KOPT-K1 (cell line): ENCODE results near the gene NPS.

Experiments
- H3K27ac ChIP-seq: fragments of 200-600 bp; sonication (generic); 2 replicates; pipeline ENCODE4 v1.5.1; 2016; ENCODE audit warnings: antibody characterized with exemption, mild to moderate bottlenecking, low read depth, low read length; ENCODE audit not compliant: poor library complexity, severe bottlenecking
- H3K36me3 ChIP-seq: fragments of 200-600 bp; sonication (generic); 2 replicates; pipeline ENCODE4 v1.5.1; 2017; ENCODE audit warnings: antibody characterized with exemption, mild to moderate bottlenecking, low read length, moderate library complexity; ENCODE audit not compliant: insufficient read depth
- H3K9me3 ChIP-seq: fragments of 200-600 bp; sonication (generic); 2 replicates; pipeline ENCODE4 v1.5.1; 2017; ENCODE audit warnings: antibody characterized with exemption, low read length, mild to moderate bottlenecking; ENCODE audit not compliant: insufficient read depth, poor library complexity, severe bottlenecking

NPS gene

GRCh38 chr10:127549009-127549408, at the start of gene NPS:
TSS of gene NPS (plus strand) at chr10:127549309. CDS start at chr10:127549369, 60 bp downstream.
- Histone ChIP-seq H3K36me3 (no peaks in the 10 kb centered on the region), H3K9me3 (no peaks in the 10 kb centered on the region), H3K27ac (no peak within 1 kb of the TSS)

GRCh38 chr10:127500127-127500526, 49.0 kb upstream of the NPS start:
- no peak overlapping the region for H3K27ac ChIP-seq
- H3K9me3 ChIP-seq: no peaks in the 10 kb centered on the region
- no peaks in the 10 kb centered on the region for H3K36me3 ChIP-seq

- Histone ChIP-seq H3K36me3 (no peaks in the 10 kb centered on the region), H3K27ac (no peak overlapping the region), H3K9me3 (no peaks in the 10 kb centered on the region)
Observed at GRCh38 chr10:127506094-127506493, 43.0 kb upstream of the NPS start.

DNA sequence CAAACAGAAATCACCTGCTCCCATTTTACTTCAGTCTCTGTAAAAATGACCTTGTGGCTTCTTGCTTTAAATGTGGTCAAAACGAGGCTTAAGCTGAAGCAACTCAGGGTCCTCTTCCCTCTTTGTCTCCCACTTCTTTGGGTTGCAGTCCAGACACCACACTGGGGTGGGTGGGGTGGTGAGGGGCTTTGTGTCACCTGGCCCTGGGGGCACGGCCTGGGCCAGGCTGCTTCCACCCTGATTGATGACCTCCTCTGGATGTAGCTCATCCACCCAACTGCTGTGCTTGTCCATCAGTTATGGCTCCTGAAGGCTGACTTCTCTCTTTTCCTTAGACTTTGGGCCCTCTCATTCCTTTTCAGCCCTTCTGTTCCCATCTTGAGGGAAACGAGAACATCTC, 26.8 kb upstream of the NPS start:
- no peak overlapping the region for H3K27ac ChIP-seq
- H3K9me3 ChIP-seq: no peaks in the 10 kb centered on the region
- no peaks in the 10 kb centered on the region for H3K36me3 ChIP-seq

DNA sequence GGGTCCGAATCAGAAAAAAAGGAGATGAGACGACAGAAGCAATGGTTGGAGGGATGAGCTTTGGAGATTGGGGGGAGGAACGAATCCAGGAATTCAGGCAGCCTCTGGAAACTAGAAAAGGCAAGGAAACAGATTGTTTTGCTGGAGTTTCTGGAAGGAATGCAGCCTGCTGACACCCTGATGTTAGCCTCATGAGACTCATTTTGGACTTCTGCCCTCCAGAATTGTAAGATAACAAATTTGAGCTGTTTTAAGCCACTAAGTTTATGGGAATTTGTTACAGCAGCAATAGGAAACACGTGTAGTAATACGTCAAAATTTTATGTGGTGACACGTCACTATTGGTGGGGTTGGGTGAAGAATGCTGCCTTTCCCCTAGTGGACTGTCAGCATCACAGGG, 25.6 kb upstream of the NPS start:
- Histone ChIP-seq H3K27ac (no peak overlapping the region), H3K36me3 (no peaks in the 10 kb centered on the region), H3K9me3 (no peaks in the 10 kb centered on the region)

GRCh38 chr10:127524229-127524628, 24.9 kb upstream of the NPS start:
- H3K36me3 ChIP-seq: no peaks in the 10 kb centered on the region
- H3K9me3 ChIP-seq: no peaks in the 10 kb centered on the region
- H3K27ac ChIP-seq: no peak overlapping the region

GRCh38 chr10:127524908-127525665, 24.0 kb upstream of the NPS start:
- no peak overlapping the region for H3K27ac ChIP-seq
- no peaks in the 10 kb centered on the region for H3K36me3 ChIP-seq
- H3K9me3 ChIP-seq: no peaks in the 10 kb centered on the region

- Histone ChIP-seq H3K36me3 (no peaks in the 10 kb centered on the region), H3K9me3 (no peaks in the 10 kb centered on the region), H3K27ac (no peak overlapping the region)
Observed at GRCh38 chr10:127525686-127526085, 23.4 kb upstream of the NPS start.

GRCh38 chr10:127526161-127526560, 22.9 kb upstream of the NPS start:
- H3K36me3 ChIP-seq: no peaks in the 10 kb centered on the region
- no peak overlapping the region for H3K27ac ChIP-seq
- no peaks in the 10 kb centered on the region for H3K9me3 ChIP-seq

GRCh38 chr10:127527320-127527719, 21.8 kb upstream of the NPS start:
- Histone ChIP-seq H3K27ac (no peak overlapping the region), H3K9me3 (no peaks in the 10 kb centered on the region), H3K36me3 (no peaks in the 10 kb centered on the region)

- Histone ChIP-seq H3K9me3 (no peaks in the 10 kb centered on the region), H3K36me3 (no peaks in the 10 kb centered on the region), H3K27ac (no peak overlapping the region)
Observed at GRCh38 chr10:127527891-127528290, 21.2 kb upstream of the NPS start.

- no peaks in the 10 kb centered on the region for H3K9me3 ChIP-seq
- no peak overlapping the region for H3K27ac ChIP-seq
- no peaks in the 10 kb centered on the region for H3K36me3 ChIP-seq
Observed at GRCh38 chr10:127532193-127532592, 16.9 kb upstream of the NPS start.

DNA sequence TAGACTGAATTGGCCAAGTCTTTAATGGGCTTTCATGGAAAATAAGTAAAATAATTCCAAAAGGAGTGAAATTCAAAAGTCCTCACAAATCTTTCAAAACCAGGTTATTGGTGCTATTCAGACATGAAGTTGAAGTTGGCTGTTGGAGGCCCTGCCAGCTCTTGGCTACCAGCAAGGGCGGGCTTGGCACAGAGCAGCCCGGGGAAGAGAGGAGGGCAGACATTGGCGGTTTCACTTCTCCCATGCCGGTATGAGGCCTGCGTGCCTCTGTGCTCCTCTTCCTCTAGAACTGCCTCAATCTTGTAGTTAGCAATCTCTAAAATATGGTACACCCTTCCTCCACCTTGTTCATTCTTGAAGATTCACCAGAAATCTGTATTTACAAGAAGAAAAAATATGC, 16.4 kb upstream of the NPS start:
- H3K9me3 ChIP-seq: no peaks in the 10 kb centered on the region
- H3K36me3 ChIP-seq: no peaks in the 10 kb centered on the region
- H3K27ac ChIP-seq: no peak overlapping the region

DNA sequence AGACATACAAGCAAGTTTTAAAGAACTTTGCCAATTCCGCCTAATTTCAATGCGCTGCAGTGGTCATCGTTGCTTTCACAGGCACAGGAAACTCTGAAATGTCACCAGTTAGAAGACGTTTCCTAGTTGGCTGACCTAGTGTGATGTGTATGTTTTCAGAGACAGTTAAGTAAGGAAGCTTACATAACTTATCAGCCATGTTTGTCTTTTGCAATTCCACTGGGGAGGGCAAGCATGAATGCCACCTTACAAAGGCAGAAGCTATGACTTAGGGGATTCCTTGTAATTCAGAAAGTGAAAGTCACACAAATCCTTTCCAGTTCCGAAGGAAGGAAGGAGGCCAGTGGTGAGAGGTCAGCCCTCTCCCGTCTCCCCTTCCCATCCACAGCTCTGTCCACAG, 15.0 kb upstream of the NPS start:
- Histone ChIP-seq H3K36me3 (no peaks in the 10 kb centered on the region), H3K27ac (no peak overlapping the region), H3K9me3 (no peaks in the 10 kb centered on the region)

DNA sequence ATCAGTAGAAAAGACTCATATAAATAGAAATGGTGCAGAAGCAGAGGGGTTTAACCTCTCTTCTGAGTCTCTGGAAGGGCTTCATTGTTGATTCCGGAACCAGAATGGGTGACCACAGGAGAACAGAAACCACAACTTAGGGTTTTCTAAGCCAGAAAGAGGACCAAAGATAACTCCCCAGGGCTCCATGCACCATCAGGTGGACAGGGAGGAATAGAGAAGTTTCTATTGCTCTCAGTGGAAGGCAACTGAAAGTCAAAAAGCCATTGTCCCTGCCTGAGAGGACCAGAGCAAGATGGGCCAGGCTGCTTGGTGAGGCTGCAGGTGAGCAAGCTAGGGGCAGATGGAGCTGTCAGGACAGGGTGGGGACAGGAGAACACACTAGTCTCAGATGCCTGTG, 14.6 kb upstream of the NPS start:
- H3K27ac ChIP-seq: no peak overlapping the region
- no peaks in the 10 kb centered on the region for H3K36me3 ChIP-seq
- no peaks in the 10 kb centered on the region for H3K9me3 ChIP-seq

GRCh38 chr10:127535802-127536515, 13.2 kb upstream of the NPS start:
- no peak overlapping the region for H3K27ac ChIP-seq
- H3K9me3 ChIP-seq: no peaks in the 10 kb centered on the region
- no peaks in the 10 kb centered on the region for H3K36me3 ChIP-seq
